PC-9 (cell line): ENCODE measurements around the gene PRSS3. TPM values are rescaled to one million over a fixed set of nuclear protein-coding genes. Genes with fewer than 3 reads are reported as not detected.
"Not testable (repeated sequence)": the region's sequence is repeated elsewhere in the genome, so short reads cannot be mapped to it uniquely, and the experiment has no call there.

Experiments used
- BruUV-seq: library from RNA; stranded (reverse); fragments of 400-500 nt; replicated peaks from 2 replicates; lab custom pipeline; 2021; lab: Mats Ljungman, UMichigan
- CTCF ChIA-PET: fragments of 300-600 bp; sonication (Branson Sonifier 250); formaldehyde crosslinking; loops from one replicate; lab custom pipeline; 2022; ENCODE audit warnings: antibody characterized with exemption; lab: Charles Lee
- POLR2A ChIA-PET: fragments of 300-600 bp; sonication (Branson Sonifier 250); formaldehyde crosslinking; loops from one replicate; lab custom pipeline; 2022; ENCODE audit warnings: antibody characterized with exemption; ENCODE audit not compliant: unreplicated experiment; lab: Charles Lee
- DNase-seq, 2 experiments: peaks; one replicate each; pipeline versions ENCODE4 v3.0.0 to v3.0.0-alpha.2; 2015 to 2022; ENCODE audit warnings: mixed read lengths in 1 of 2
- H2AFZ ChIP-seq: fragments of 200-600 bp; sonication (generic); 2 replicates; pipeline ENCODE4 v1.8.1; 2017; ENCODE audit warnings: antibody characterized with exemption
- H3F3A ChIP-seq: fragments of 200-600 bp; sonication (generic); 2 replicates; pipeline ENCODE4 v1.8.1; 2017; ENCODE audit warnings: antibody characterized with exemption, mild to moderate bottlenecking, low read depth; ENCODE audit not compliant: insufficient read depth
- H3K27ac ChIP-seq: fragments of 200-600 bp; sonication (generic); 2 replicates; pipeline ENCODE4 v1.6.1; 2016; ENCODE audit warnings: mixed run types
- H3K27me3 ChIP-seq: fragments of 200-600 bp; sonication (generic); 2 replicates; pipeline ENCODE4 v1.6.1; 2016; ENCODE audit warnings: low read depth, mixed run types; ENCODE audit not compliant: insufficient read depth
- H3K36me3 ChIP-seq: fragments of 200-600 bp; sonication (generic); 2 replicates; pipeline ENCODE4 v1.6.1; 2016; ENCODE audit warnings: low read depth, mixed run types
- H3K4me1 ChIP-seq: fragments of 200-600 bp; sonication (generic); replicated peaks from 2 replicates; pipeline ENCODE4 v1.6.1; 2016; ENCODE audit warnings: mixed run types; ENCODE audit not compliant: insufficient read depth
- H3K4me2 ChIP-seq: fragments of 200-600 bp; sonication (generic); 2 replicates; pipeline ENCODE4 v1.6.1; 2017; ENCODE audit warnings: mixed run types
- H3K4me3 ChIP-seq: fragments of 200-600 bp; sonication (generic); 2 replicates; pipeline ENCODE4 v1.6.1; 2016; ENCODE audit warnings: mixed run types
- H3K79me2 ChIP-seq: fragments of 200-600 bp; sonication (generic); 2 replicates; pipeline ENCODE4 v1.6.1; 2017; ENCODE audit warnings: low read depth, mixed run types
- H3K9me2 ChIP-seq: fragments of 200-600 bp; sonication (generic); 2 replicates; pipeline ENCODE4 v1.8.1; 2017; ENCODE audit warnings: mild to moderate bottlenecking; ENCODE audit not compliant: insufficient read depth
- H3K9me3 ChIP-seq: fragments of 200-600 bp; sonication (generic); 2 replicates; pipeline ENCODE4 v1.8.1; 2016; ENCODE audit warnings: low read depth; ENCODE audit not compliant: insufficient read depth
- H4K20me1 ChIP-seq: fragments of 200-600 bp; sonication (generic); 2 replicates; pipeline ENCODE4 v1.8.1; 2017; ENCODE audit not compliant: insufficient read depth
- EZH2 ChIP-seq: fragments of 200-600 bp; sonication (generic); IDR thresholded peaks from 2 replicates; pipeline ENCODE4 v1.8.0; 2017; ENCODE audit warnings: antibody characterized with exemption, low read depth
- intact Hi-C: fragments of 100-400 bp; cut with micrococcal nuclease; formaldehyde crosslinking; loops from one replicate; pipeline ENCODE4 v1.10.0; 2022; ENCODE audit not compliant: unreplicated experiment
- total RNA-seq: library from RNA; stranded (reverse); gene quantifications from 2 replicates; pipeline ENCODE4 v1.2.3, GENCODE V29; 2021
- TF ChIP-seq, protein P1 (sequence below): fragments of 200-600 bp; sonication (generic); conservative IDR thresholded peaks from 2 replicates; pipeline ENCODE4 v1.6.1; 2017; ENCODE audit warnings: mixed run types, antibody characterized with exemption, mild to moderate bottlenecking, moderate library complexity

Gene PRSS3
- total RNA-seq, 1 experiment from 2014 or later: 1.6 TPM

DNA sequence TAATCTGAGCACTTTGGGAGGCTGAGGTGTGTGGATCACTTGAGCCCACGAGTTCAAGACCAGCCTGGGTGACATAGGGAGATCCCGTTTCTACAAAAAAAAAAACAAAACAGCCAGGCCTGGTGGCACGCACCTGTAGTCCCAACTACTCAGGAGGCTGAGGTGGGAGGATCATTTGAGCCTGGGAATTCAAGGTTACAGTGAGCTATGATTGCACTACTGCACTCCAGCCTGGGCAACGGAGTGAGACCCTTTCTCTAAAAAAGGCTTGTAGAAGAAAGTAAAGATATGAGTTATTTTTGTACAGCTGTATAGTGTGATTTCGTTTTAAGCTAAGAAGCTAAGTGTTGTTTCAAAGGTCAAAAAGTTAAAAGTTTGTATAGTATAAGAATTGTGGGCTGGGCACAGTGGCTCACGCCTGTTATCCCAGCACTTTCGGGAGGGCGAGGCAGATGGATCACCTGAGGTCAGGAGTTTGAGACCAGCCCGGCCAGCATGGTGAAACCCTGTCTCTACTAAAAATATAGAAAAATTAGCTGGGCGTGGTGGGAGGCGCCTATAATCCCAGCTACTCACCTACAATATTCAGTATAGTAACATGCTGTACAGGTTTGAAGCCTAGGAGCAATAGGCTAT lies 40.4 kb downstream of the PRSS3 start:
- BruUV-seq: no TSS peak
- Histone ChIP-seq H3K9me2 (no peaks in the 10 kb centered on the region), H2AFZ (no peak overlapping the region), H4K20me1 (peaks cover 48% of the 10 kb centered on the region), H3K27ac (peak overlapping the region; percentile 16; the same call in 1 of the 2 replicates), H3K4me2 (no peak overlapping the region), H3K27me3 (no peaks in the 10 kb centered on the region), H3K36me3 (no peaks in the 10 kb centered on the region), H3K4me3 (no peak overlapping the region), H3F3A (peaks cover 3% of the 10 kb centered on the region; the same call in 1 of the 2 replicates), H3K79me2 (peaks cover 94% of the 10 kb centered on the region), H3K9me3 (no peaks in the 10 kb centered on the region), H3K4me1 (no peaks in the 10 kb centered on the region)
- TF ChIP-seq EZH2: no peak
- TF ChIP-seq, protein P1, sequence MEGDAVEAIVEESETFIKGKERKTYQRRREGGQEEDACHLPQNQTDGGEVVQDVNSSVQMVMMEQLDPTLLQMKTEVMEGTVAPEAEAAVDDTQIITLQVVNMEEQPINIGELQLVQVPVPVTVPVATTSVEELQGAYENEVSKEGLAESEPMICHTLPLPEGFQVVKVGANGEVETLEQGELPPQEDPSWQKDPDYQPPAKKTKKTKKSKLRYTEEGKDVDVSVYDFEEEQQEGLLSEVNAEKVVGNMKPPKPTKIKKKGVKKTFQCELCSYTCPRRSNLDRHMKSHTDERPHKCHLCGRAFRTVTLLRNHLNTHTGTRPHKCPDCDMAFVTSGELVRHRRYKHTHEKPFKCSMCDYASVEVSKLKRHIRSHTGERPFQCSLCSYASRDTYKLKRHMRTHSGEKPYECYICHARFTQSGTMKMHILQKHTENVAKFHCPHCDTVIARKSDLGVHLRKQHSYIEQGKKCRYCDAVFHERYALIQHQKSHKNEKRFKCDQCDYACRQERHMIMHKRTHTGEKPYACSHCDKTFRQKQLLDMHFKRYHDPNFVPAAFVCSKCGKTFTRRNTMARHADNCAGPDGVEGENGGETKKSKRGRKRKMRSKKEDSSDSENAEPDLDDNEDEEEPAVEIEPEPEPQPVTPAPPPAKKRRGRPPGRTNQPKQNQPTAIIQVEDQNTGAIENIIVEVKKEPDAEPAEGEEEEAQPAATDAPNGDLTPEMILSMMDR: no peak
- intact Hi-C loops: no loop called here
- POLR2A ChIA-PET: no interaction called here
- CTCF ChIA-PET: no interaction called here
- DNase-seq: no peak

DNA sequence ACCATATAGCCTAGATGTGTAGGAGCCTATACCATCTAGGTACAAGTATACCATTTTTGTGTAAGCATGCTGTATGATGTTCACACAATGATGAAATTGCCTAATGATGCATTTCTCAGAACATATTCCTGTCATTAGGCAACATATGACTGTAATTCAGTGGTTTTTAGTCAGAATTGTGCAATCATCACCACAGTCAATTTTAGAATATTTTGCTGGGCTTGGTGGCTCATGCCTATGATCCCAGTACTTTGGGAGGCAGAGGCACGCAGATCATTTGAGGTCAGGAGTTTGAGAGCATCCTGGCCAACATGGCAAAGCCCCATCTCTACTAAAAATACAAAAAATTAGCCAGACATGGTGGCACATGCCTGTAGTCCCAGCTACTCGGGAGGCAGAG lies 40.9 kb downstream of the PRSS3 start:
- H2AFZ ChIP-seq, H3K9me2 ChIP-seq, BruUV-seq, intact Hi-C loops, H3K36me3 ChIP-seq, H3K27me3 ChIP-seq, H3K9me3 ChIP-seq, CTCF ChIA-PET, H3K4me1 ChIP-seq, POLR2A ChIA-PET, H3K27ac ChIP-seq, H3K4me3 ChIP-seq, H3F3A ChIP-seq, H3K4me2 ChIP-seq: not testable (repeated sequence)
- H3K79me2 ChIP-seq: peaks cover 94% of the 10 kb centered on the region
- peaks cover 50% of the 10 kb centered on the region for H4K20me1 ChIP-seq
- peak in 1 of 2 experiments; percentile 38 for DNase-seq

DNA sequence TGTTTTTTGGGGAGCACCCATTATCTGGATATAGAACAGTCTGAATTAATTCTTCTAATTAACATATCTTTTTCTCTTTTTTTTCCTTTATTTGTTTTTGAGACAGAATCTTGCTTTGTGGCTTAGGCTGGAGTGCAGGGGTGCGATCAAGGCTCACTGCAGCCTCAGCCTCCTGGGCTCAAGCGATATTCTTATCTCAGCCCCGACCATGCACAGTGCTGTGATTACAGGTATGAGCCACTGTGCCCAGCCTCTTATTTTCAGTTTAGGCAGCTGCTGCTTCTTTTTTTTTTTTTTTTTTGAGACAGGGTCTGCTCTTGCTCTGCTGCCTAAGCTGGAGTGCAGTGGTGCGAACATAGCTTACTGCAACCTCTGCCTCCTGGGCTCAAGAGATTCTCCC lies 41.8 kb downstream of the PRSS3 start:
- no TSS peak for BruUV-seq
- Histone ChIP-seq H4K20me1 (peaks cover 57% of the 10 kb centered on the region), H3F3A (peaks cover 3% of the 10 kb centered on the region; the same call in 1 of the 2 replicates), H3K4me1 (no peaks in the 10 kb centered on the region), H3K27me3 (no peaks in the 10 kb centered on the region), H3K9me2 (no peaks in the 10 kb centered on the region), H3K4me2 (no peak overlapping the region), H3K4me3 (no peak overlapping the region), H2AFZ (no peak overlapping the region), H3K36me3 (no peaks in the 10 kb centered on the region), H3K79me2 (peaks cover 95% of the 10 kb centered on the region), H3K27ac (no peak overlapping the region), H3K9me3 (no peaks in the 10 kb centered on the region)
- POLR2A ChIA-PET: no interaction called here
- DNase-seq: no peak
- TF ChIP-seq EZH2: no peak
- TF ChIP-seq, protein P1: no peak
- CTCF ChIA-PET: no interaction called here
- intact Hi-C loops: no loop called here
